Measurements from ENCODE around the gene CSNK2A2. TPM values are rescaled to one million over a fixed set of nuclear protein-coding genes. Genes with fewer than 3 reads are reported as not detected.

CSNK2A2 gene
- total and polyA plus RNA-seq, 2 of the 8 experiments (the other 6 are each of a cell fraction or from before 2014, with no cell fraction given) = 37.9 to 128 TPM

- TF ChIP-seq CHD7 (IDR thresholded peaks at IDR 0.05; ENCODE audit: insufficient replicate concordance, low read length) (no peak), ZNF274 (IDR thresholded peaks at IDR 0.05; ENCODE audit: borderline replicate concordance, extremely low read depth, low read length) (no peak), JUN (IDR thresholded peaks at IDR 0.05; ENCODE audit: low read depth, low read length) (no peak), CTCF (IDR thresholded peaks at IDR 0.05; ENCODE audit: control extremely low read depth in 1 of 3, insufficient read depth in 1 of 3, low read depth in 1 of 3, low read length in 3 of 3) (no peak), SP2 (IDR thresholded peaks at IDR 0.05; ENCODE audit: low read length) (no peak), RAD21 (IDR thresholded peaks at IDR 0.05 in 1 of 2, conservative IDR thresholded peaks at IDR 0.05 in 1 of 2; ENCODE audit: low read depth in 2 of 2, low read length in 2 of 2) (no peak), KDM5A (IDR thresholded peaks at IDR 0.05; ENCODE audit: low read length) (no peak), RNF2 (IDR thresholded peaks at IDR 0.05; ENCODE audit: borderline replicate concordance, low read depth, low read length, missing control alignments, poor library complexity, severe bottlenecking) (no peak)
Observed at GRCh38 chr16:58201163-58201562, 3.3 kb upstream of the CSNK2A2 start (continued).

Data from H1 (cell line).